Progenitor cell of endocrine pancreas (in vitro differentiated cells): ENCODE measurements around the gene TAGLN2. TPM values are rescaled to one million over a fixed set of nuclear protein-coding genes. Genes with fewer than 3 reads are reported as not detected.

Experiments used
- DNase-seq: peaks from one replicate; pipeline ENCODE4 v3.0.0; 2021; ENCODE audit warnings: low spot score; ENCODE audit not compliant: unreplicated experiment
- H3K27ac Mint-ChIP-seq: 2 replicates; pipeline ENCODE4 v1.8.0; 2021; ENCODE audit warnings: mild to moderate bottlenecking, moderate library complexity, mixed read lengths
- H3K27me3 Mint-ChIP-seq: 2 replicates; pipeline ENCODE4 v1.8.0; 2021; ENCODE audit warnings: mixed read lengths
- H3K36me3 Mint-ChIP-seq: 2 replicates; pipeline ENCODE4 v1.8.0; 2022; ENCODE audit warnings: mixed read lengths; ENCODE audit not compliant: insufficient read depth
- H3K4me1 Mint-ChIP-seq: 2 replicates; pipeline ENCODE4 v1.8.0; 2021; ENCODE audit warnings: low read depth, mixed read lengths
- H3K4me3 Mint-ChIP-seq: 2 replicates; pipeline ENCODE4 v1.8.0; 2021; ENCODE audit warnings: low read depth, mild to moderate bottlenecking, moderate library complexity, mixed read lengths
- H3K9me3 Mint-ChIP-seq: 2 replicates; pipeline ENCODE4 v1.8.0; 2021; ENCODE audit warnings: low read depth, mixed read lengths
- total RNA-seq: library from RNA; stranded (reverse); gene quantifications from 2 replicates; pipeline ENCODE4 v1.2.1, GENCODE V29; 2021
- TF ChIP-seq, protein P1 (sequence below): fragments of 200-600 bp; sonication (generic); IDR thresholded peaks from one replicate; pipeline ENCODE4 v1.5.0; 2021; ENCODE audit warnings: antibody characterized with exemption, mild to moderate bottlenecking; ENCODE audit not compliant: unreplicated experiment

Gene TAGLN2
- total RNA-seq, 1 donor from 2014 or later: 153 TPM

DNA sequence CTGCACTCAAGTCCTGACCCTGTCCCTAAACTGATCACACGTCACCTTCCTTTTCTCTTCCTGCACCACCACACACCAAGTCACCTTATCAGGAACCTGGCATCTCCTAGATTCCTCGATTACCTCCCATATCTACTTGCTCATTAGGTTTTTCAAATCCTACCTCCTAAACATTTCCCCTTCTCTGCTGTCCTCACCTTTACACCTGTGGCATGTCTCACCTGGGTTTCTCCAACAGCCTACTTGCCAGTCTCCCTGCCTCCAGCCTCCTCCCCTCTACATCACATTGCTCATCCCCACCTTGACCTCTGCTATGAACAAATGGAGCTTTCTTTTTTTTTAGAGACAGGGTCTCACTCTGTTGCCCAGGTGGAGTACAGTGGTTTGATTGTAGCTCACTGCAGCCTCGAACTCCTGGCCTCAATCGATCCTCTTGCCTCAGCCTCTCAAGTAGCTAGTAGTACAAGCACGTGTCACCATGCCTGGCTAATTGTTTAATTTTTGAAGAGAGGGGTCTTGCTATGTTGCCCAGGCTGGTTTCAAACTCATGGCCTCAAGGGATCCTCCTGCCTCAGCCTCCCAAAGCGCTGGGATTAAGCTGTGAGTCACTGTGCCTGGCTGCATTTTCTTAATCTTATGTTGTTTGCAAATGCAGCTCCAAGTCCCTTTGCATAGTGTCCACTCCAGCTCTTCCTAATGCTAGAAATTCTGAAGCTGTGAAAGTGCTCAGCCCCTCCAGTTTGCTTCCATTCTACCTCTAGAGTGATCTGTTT lies 13.8 kb upstream of the TAGLN2 start:
- peaks cover 27% of the 10 kb centered on the region for H3K36me3 Mint-ChIP-seq
- DNase-seq: no peak
- H3K9me3 Mint-ChIP-seq: no peaks in the 10 kb centered on the region
- no peaks in the 10 kb centered on the region for H3K27me3 Mint-ChIP-seq
- H3K4me1 Mint-ChIP-seq: peaks cover 53% of the 10 kb centered on the region
- peak overlapping the region; percentile 41 for H3K4me3 Mint-ChIP-seq
- TF ChIP-seq, protein P1, sequence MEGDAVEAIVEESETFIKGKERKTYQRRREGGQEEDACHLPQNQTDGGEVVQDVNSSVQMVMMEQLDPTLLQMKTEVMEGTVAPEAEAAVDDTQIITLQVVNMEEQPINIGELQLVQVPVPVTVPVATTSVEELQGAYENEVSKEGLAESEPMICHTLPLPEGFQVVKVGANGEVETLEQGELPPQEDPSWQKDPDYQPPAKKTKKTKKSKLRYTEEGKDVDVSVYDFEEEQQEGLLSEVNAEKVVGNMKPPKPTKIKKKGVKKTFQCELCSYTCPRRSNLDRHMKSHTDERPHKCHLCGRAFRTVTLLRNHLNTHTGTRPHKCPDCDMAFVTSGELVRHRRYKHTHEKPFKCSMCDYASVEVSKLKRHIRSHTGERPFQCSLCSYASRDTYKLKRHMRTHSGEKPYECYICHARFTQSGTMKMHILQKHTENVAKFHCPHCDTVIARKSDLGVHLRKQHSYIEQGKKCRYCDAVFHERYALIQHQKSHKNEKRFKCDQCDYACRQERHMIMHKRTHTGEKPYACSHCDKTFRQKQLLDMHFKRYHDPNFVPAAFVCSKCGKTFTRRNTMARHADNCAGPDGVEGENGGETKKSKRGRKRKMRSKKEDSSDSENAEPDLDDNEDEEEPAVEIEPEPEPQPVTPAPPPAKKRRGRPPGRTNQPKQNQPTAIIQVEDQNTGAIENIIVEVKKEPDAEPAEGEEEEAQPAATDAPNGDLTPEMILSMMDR: no peak
- no peak overlapping the region for H3K27ac Mint-ChIP-seq

DNA sequence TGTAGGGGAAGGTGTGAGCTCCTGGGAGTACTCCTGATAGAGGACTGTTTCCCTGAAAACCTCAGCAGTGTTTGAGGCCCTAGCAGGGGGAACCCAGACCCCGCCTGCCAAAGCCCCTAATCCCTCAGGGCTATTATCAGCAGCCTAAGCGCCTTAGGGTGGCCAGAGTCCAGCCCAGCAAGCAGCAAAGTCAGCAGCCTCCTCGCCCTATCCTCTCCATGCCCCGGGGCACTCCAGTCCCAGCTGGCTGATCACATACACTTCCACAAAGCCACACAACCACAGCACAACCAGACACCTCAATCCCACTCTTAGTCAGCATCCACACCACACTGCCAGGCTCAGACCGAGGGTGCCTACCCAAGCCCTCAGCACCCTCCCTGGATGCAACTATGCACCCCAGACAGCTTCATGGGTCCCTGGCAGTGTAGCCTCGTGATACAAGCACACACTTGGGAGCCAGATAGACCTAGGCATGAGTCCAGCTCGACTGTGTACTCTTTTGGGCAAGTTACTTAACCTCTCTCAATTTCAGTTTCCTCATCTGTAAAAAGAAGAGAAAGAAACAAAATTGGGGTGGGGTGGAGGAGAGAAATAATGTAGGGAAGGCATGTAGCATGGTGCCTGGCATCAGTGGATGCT lies 13.0 kb upstream of the TAGLN2 start:
- H3K4me1 Mint-ChIP-seq: peaks cover 48% of the 10 kb centered on the region

DNA sequence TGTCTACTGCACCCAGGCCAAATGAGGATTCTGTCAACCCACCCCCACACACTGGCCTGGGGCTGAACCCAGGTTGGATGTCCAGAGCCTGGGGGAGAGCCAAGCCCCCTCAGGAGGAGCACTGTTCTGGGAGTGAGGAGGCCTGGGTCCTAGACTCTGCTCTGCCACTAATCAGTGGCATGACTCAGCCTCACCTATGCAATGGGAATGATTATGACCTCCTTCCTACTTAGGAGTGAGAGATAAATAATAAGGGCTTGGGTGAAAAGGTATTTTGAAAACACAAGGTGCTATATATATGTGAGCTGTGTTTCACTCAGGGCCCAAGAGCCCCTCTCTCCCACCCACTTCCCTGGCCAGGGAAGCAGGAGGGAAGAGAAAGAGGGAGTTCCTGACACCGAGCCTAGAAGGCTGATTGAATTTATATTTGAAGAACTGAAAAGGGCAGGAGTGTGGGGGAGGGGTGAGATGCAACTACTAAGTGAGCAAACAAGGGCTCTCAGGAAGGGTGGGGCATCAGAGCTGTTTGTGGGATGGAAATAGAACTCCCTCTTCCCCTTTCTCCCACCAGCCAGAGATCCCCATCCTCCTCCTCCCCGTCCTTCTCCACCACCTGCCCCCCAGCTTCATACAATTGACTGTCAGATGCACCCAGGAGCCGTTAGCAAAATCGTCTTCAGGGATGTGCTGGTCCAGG lies 11.9 kb upstream of the TAGLN2 start:
- Mint-ChIP-seq H3K27ac (no peak overlapping the region), H3K27me3 (no peaks in the 10 kb centered on the region), H3K4me1 (peaks cover 41% of the 10 kb centered on the region), H3K9me3 (no peaks in the 10 kb centered on the region), H3K4me3 (peak overlapping the region; percentile 6), H3K36me3 (peaks cover 37% of the 10 kb centered on the region)
- no peak for DNase-seq
- TF ChIP-seq, protein P1: no peak

More for the DNA sequence above, 13.0 kb upstream of the TAGLN2 start:
- no peaks in the 10 kb centered on the region for H3K9me3 Mint-ChIP-seq
- peaks cover 34% of the 10 kb centered on the region for H3K36me3 Mint-ChIP-seq
- no peak for DNase-seq
- TF ChIP-seq, protein P1: no peak
- no peaks in the 10 kb centered on the region for H3K27me3 Mint-ChIP-seq
- H3K4me3 Mint-ChIP-seq: no peak overlapping the region
- peak overlapping the region; percentile 19 for H3K27ac Mint-ChIP-seq

DNA sequence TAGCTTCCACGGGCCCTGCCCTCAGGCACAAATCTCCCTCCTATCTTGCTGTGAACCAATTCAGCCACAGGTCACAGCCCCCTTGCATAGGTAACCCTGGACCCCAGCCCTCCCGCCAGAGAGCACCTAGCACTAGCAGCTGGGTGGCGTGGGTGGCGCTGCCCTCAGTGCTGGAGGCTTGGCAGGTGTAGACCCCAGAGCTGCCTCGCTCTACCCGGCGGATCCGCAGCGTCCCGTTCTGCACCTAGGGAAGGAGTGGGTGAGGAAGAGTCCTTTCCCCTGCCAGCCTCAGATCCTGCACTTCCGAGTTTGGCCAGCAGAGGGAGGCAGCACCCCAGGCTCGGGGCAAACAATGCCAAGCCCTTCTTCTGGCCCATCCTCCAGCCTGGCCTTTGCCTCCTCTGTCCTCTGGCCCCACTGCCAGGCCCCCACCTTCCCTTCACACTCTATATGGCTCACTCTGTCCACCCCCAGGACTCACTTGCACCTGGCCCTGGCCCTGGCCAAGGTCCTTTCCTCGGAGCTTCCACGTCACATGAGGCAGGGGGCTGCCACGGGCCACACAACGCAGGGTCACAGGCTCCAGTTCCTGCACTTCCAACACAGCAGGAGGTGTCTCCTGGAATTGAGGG lies 11.1 kb upstream of the TAGLN2 start:
- TF ChIP-seq, protein P1: peak; percentile 96
- peak; percentile 86 for DNase-seq
- peaks cover 40% of the 10 kb centered on the region for H3K36me3 Mint-ChIP-seq
- H3K4me3 Mint-ChIP-seq: no peak overlapping the region
- H3K27ac Mint-ChIP-seq: no peak overlapping the region
- peaks cover 36% of the 10 kb centered on the region for H3K4me1 Mint-ChIP-seq
- H3K9me3 Mint-ChIP-seq: no peaks in the 10 kb centered on the region
- H3K27me3 Mint-ChIP-seq: no peaks in the 10 kb centered on the region

DNA sequence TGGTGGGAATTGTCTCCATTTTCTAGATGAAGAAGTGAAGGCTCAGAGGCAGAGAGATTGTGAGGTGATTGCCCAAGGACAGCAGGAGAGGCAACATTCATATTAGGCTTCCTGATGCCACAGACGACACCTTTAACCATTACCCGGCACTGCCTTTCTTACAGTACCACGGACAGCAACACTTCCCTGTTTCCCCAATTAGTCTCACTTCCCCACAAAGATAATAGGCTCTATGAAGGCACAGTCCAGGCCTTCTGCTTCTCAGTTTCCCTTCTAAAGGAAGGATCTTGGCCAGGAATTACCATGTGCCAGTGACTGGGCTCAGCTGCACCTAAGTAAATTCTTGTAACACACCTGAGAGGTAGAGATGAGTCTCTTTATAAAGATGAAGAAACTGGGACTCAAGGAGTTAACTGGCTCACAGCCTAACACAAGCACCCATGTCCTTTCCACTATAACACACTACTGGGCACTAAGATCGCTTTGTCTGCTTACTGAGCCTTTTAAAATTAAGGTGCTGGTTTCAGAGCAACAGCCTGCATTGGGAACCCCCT lies 10.5 kb upstream of the TAGLN2 start:
- no peak overlapping the region for H3K4me3 Mint-ChIP-seq
- DNase-seq: no peak
- no peaks in the 10 kb centered on the region for H3K9me3 Mint-ChIP-seq
- TF ChIP-seq, protein P1: no peak
- H3K36me3 Mint-ChIP-seq: peaks cover 41% of the 10 kb centered on the region
- peaks cover 31% of the 10 kb centered on the region for H3K4me1 Mint-ChIP-seq
- no peak overlapping the region for H3K27ac Mint-ChIP-seq
- no peaks in the 10 kb centered on the region for H3K27me3 Mint-ChIP-seq
